ENCODE data around the gene ENPP1. TPM values are rescaled to one million over a fixed set of nuclear protein-coding genes. Genes with fewer than 3 reads are reported as not detected.

ENPP1 gene
- total RNA-seq, 3 donors from 2014 or later: 51.2 to 53.8 (median 51.5) TPM

GRCh38 chr6:131936156-131936555, 128.3 kb downstream of the ENPP1 start:
- intact Hi-C loops (cut with DNase I; ENCODE audit: low total_unique reads): no loop called here
- H3K9me3 ChIP-seq: no peaks in the 10 kb centered on the region
- H3K4me3 ChIP-seq: no peak overlapping the region
- no peak for TF ChIP-seq CTCF (IDR thresholded peaks at IDR 0.05)
- no peak for TF ChIP-seq POLR2AphosphoS5 (IDR thresholded peaks at IDR 0.05)
- TF ChIP-seq POLR2A (IDR thresholded peaks at IDR 0.05): no peak
- H3K4me1 ChIP-seq: no peaks in the 10 kb centered on the region
- DNase-seq (ENCODE audit: low spot score in 2 of 2): no peak
- H3K27me3 ChIP-seq: no peaks in the 10 kb centered on the region
- H3K36me3 ChIP-seq: no peaks in the 10 kb centered on the region
- no peak overlapping the region for H3K27ac ChIP-seq

- Histone ChIP-seq H3K9me3 (no peaks in the 10 kb centered on the region), H3K27ac (peak overlapping the region in 1 of 2 donors; percentile 49), H3K4me1 (no peaks in the 10 kb centered on the region), H3K27me3 (no peaks in the 10 kb centered on the region), H3K36me3 (no peaks in the 10 kb centered on the region), H3K4me3 (no peak overlapping the region)
- no peak for DNase-seq (ENCODE audit: low spot score in 2 of 2)
- TF ChIP-seq CTCF (IDR thresholded peaks at IDR 0.05) (no peak), POLR2A (IDR thresholded peaks at IDR 0.05) (no peak), POLR2AphosphoS5 (IDR thresholded peaks at IDR 0.05) (no peak)
- intact Hi-C loops (cut with DNase I; ENCODE audit: low total_unique reads): no loop called here
These were observed 129.4 kb downstream of the ENPP1 start for GRCh38 chr6:131937226-131937625.

- Histone ChIP-seq H3K27me3 (no peaks in the 10 kb centered on the region), H3K36me3 (no peaks in the 10 kb centered on the region), H3K4me1 (no peaks in the 10 kb centered on the region), H3K4me3 (no peak overlapping the region), H3K27ac (peak overlapping the region; percentile 3 to 49), H3K9me3 (no peaks in the 10 kb centered on the region)
- DNase-seq (ENCODE audit: low spot score in 2 of 2): no peak
- TF ChIP-seq POLR2AphosphoS5 (IDR thresholded peaks at IDR 0.05) (no peak), CTCF (IDR thresholded peaks at IDR 0.05) (no peak), POLR2A (IDR thresholded peaks at IDR 0.05) (no peak)
- intact Hi-C loops (cut with DNase I; ENCODE audit: low total_unique reads): loop anchor here (2.0 kb wide), 1 partner anchor 25 kb away; no protein-coding TSS in a partner anchor
These were observed 130.1 kb downstream of the ENPP1 start for GRCh38 chr6:131937703-131938631.

Other genes with a start within 250 kb of the ENPP1 start
- gene ARG1, start 234.8 kb upstream of the ENPP1 start, total RNA-seq: under 1 TPM in 1 of 3 donors, not detected in 2; 0.29 TPM
- gene MED23, start 179.8 kb upstream of the ENPP1 start, total RNA-seq: 10 to 100 TPM; 23.7 to 61.8 (median 47.5) TPM
- 1 to 10 TPM in 2 of 3 donors, under 1 TPM in 1; 0.98 to 1.8 (median 1.8) TPM for gene ENPP3, start 170.7 kb upstream of the ENPP1 start, total RNA-seq
- 1 to 10 TPM in 1 of 3 donors, not detected in 2; 1.6 TPM for gene OR2A4, start 106.6 kb upstream of the ENPP1 start, total RNA-seq
- under 1 TPM in 1 of 3 donors, not detected in 2; 0.16 TPM for gene CTAGE9, start 97.0 kb upstream of the ENPP1 start, total RNA-seq
- 100 to 1,000 TPM in 1 of 3 donors, 10 to 100 TPM in 2; 91.1 to 122 (median 95.0) TPM for gene CCN2, start 143.4 kb downstream of the ENPP1 start, total RNA-seq